GM18508 (cell line): ENCODE data around the gene RBPMS2.

Source experiments
- ATAC-seq: cut with Tn5 transposase; IDR thresholded peaks from one replicate; pipeline ENCODE4 v1.9.1; 2021; ENCODE audit warnings: moderate number of reproducible peaks; ENCODE audit not compliant: insufficient read depth, unreplicated experiment

The RBPMS2 gene

GRCh38 chr15:64697911-64698369, 77.4 kb downstream of the RBPMS2 start:
- no peak for ATAC-seq

- no peak for ATAC-seq
These were observed 78.9 kb downstream of the RBPMS2 start for GRCh38 chr15:64696481-64696880.

GRCh38 chr15:64695561-64695992, 79.8 kb downstream of the RBPMS2 start:
- ATAC-seq, result no peak

GRCh38 chr15:64694816-64695215, 80.6 kb downstream of the RBPMS2 start:
- ATAC-seq, result no peak

- no peak for ATAC-seq
These were observed 82.3 kb downstream of the RBPMS2 start for GRCh38 chr15:64693134-64693533.

- ATAC-seq, result no peak
These were observed 83.4 kb downstream of the RBPMS2 start for GRCh38 chr15:64691896-64692565.

- ATAC-seq, result no peak
These were observed 84.7 kb downstream of the RBPMS2 start for GRCh38 chr15:64690578-64691296.

- ATAC-seq, result no peak
These were observed 85.4 kb downstream of the RBPMS2 start for GRCh38 chr15:64690008-64690407.
